NCI-H187 (cell line): ENCODE data around the gene FBXO42.
"Not testable (repeated sequence)": the region's sequence is repeated elsewhere in the genome, so short reads cannot be mapped to it uniquely, and the experiment has no call there.

Experiments
- DNase-seq, 2 experiments: peaks; one replicate each; lab custom pipeline; 2025; lab: John Stamatoyannopoulos, UW

The FBXO42 gene

GRCh38 chr1:16243936-16244649 lies 108.2 kb downstream of the FBXO42 start:
- peak; percentile 44 to 46 for DNase-seq

GRCh38 chr1:16243215-16243610 lies 109.1 kb downstream of the FBXO42 start:
- DNase-seq = no peak

- DNase-seq = no peak
These were observed 109.6 kb downstream of the FBXO42 start for GRCh38 chr1:16242556-16243214.

- DNase-seq = no peak
These were observed 111.0 kb downstream of the FBXO42 start for GRCh38 chr1:16241221-16241708.

GRCh38 chr1:16239972-16240491 lies 112.2 kb downstream of the FBXO42 start:
- DNase-seq = no peak

GRCh38 chr1:16237343-16237830 lies 114.9 kb downstream of the FBXO42 start:
- no peak for DNase-seq

GRCh38 chr1:16236511-16237342 lies 115.6 kb downstream of the FBXO42 start, which contains the start of gene CPLANE2:
Gene CPLANE2 (minus strand): TSS chr1:16237183. CDS start chr1:16236742, 441 bp downstream.
- DNase-seq = peak; percentile 83 to 91

GRCh38 chr1:16235944-16236510 lies 116.3 kb downstream of the FBXO42 start:
- DNase-seq = no peak

- DNase-seq = no peak
These were observed 116.9 kb downstream of the FBXO42 start for GRCh38 chr1:16235347-16235746.

GRCh38 chr1:16233431-16233830 lies 118.8 kb downstream of the FBXO42 start:
- no peak for DNase-seq

- DNase-seq = no peak
These were observed 120.0 kb downstream of the FBXO42 start for GRCh38 chr1:16232316-16232710.

GRCh38 chr1:16231331-16232315 lies 120.7 kb downstream of the FBXO42 start:
- DNase-seq = no peak

GRCh38 chr1:16230744-16231143 lies 121.5 kb downstream of the FBXO42 start:
- DNase-seq = no peak

GRCh38 chr1:16229976-16230740 lies 122.1 kb downstream of the FBXO42 start:
- DNase-seq = no peak

- peak; percentile 25 to 57 for DNase-seq
These were observed 125.6 kb downstream of the FBXO42 start for GRCh38 chr1:16226490-16227179.

- no peak for DNase-seq
These were observed 126.2 kb downstream of the FBXO42 start for GRCh38 chr1:16226129-16226489.

- DNase-seq = no peak
These were observed 127.8 kb downstream of the FBXO42 start for GRCh38 chr1:16224472-16224871.

GRCh38 chr1:16222716-16223115 lies 129.6 kb downstream of the FBXO42 start:
- DNase-seq = not testable (repeated sequence)

- DNase-seq = no peak
These were observed 130.8 kb downstream of the FBXO42 start for GRCh38 chr1:16221499-16221898.
